GM19455 (cell line): Measurements from ENCODE around the gene TMEM94.
A peak's percentile ranks its signal among the peaks of the same experiment; 100 is the strongest.

Source experiments
- ATAC-seq: cut with Tn5 transposase; IDR thresholded peaks from one replicate; pipeline ENCODE4 v1.9.1; 2021; ENCODE audit not compliant: unreplicated experiment

The TMEM94 gene

GRCh38 chr17:75524269-75524969 is 68.0 kb downstream of the TMEM94 start:
- no peak for ATAC-seq

- ATAC-seq = peak; percentile 83
These were observed 68.8 kb downstream of the TMEM94 start, which contains the start of gene LLGL2 for GRCh38 chr17:75524970-75525805. Gene LLGL2 (plus strand): TSS chr17:75525697. CDS start chr17:75543427, 17,730 bp downstream.

GRCh38 chr17:75525806-75526554 is 69.5 kb downstream of the TMEM94 start:
- peak; percentile 17 for ATAC-seq

GRCh38 chr17:75526555-75527270 is 70.3 kb downstream of the TMEM94 start:
- no peak for ATAC-seq

- no peak for ATAC-seq
These were observed 74.6 kb downstream of the TMEM94 start for GRCh38 chr17:75530837-75531720.

GRCh38 chr17:75531721-75532072 is 75.3 kb downstream of the TMEM94 start:
- no peak for ATAC-seq

- no peak for ATAC-seq
These were observed 78.7 kb downstream of the TMEM94 start for GRCh38 chr17:75535119-75535537.

GRCh38 chr17:75535871-75536270 is 79.4 kb downstream of the TMEM94 start:
- no peak for ATAC-seq

GRCh38 chr17:75536366-75536765 is 79.9 kb downstream of the TMEM94 start:
- ATAC-seq = no peak

GRCh38 chr17:75539967-75540729 is 83.7 kb downstream of the TMEM94 start:
- no peak for ATAC-seq

GRCh38 chr17:75540923-75541503 is 84.6 kb downstream of the TMEM94 start:
- ATAC-seq = no peak

- no peak for ATAC-seq
These were observed 85.8 kb downstream of the TMEM94 start for GRCh38 chr17:75542229-75542628.

- ATAC-seq = no peak
These were observed 86.4 kb downstream of the TMEM94 start for GRCh38 chr17:75542728-75543336.

GRCh38 chr17:75544250-75544649 is 87.8 kb downstream of the TMEM94 start:
- no peak for ATAC-seq

- no peak for ATAC-seq
These were observed 89.7 kb downstream of the TMEM94 start for GRCh38 chr17:75546181-75546580.

GRCh38 chr17:75547091-75547490 is 90.7 kb downstream of the TMEM94 start:
- no peak for ATAC-seq

- no peak for ATAC-seq
These were observed 92.4 kb downstream of the TMEM94 start for GRCh38 chr17:75548813-75549212.
